OCI-LY7 (cell line): ENCODE data around the gene BST1.

ENCODE experiments used
- EZH2phosphoT487 ChIP-seq: fragments of 200-600 bp; sonication (generic); IDR thresholded peaks from 2 replicates; pipeline ENCODE4 v1.6.1; 2018; ENCODE audit warnings: low read depth, borderline replicate concordance, mild to moderate bottlenecking, mixed run types, antibody characterized with exemption, low read length, moderate library complexity, mixed read lengths
- TF ChIP-seq, protein P1 (sequence below): fragments of 200-600 bp; sonication (generic); conservative IDR thresholded peaks from 2 replicates; pipeline ENCODE4 v1.5.1; 2014; ENCODE audit warnings: mild to moderate bottlenecking, antibody characterized with exemption, low read length, moderate library complexity, mixed read lengths

GRCh38 chr4:15736514-15737050 is 33.7 kb downstream of the BST1 start:
- TF ChIP-seq EZH2phosphoT487, result no peak
- TF ChIP-seq, protein P1, sequence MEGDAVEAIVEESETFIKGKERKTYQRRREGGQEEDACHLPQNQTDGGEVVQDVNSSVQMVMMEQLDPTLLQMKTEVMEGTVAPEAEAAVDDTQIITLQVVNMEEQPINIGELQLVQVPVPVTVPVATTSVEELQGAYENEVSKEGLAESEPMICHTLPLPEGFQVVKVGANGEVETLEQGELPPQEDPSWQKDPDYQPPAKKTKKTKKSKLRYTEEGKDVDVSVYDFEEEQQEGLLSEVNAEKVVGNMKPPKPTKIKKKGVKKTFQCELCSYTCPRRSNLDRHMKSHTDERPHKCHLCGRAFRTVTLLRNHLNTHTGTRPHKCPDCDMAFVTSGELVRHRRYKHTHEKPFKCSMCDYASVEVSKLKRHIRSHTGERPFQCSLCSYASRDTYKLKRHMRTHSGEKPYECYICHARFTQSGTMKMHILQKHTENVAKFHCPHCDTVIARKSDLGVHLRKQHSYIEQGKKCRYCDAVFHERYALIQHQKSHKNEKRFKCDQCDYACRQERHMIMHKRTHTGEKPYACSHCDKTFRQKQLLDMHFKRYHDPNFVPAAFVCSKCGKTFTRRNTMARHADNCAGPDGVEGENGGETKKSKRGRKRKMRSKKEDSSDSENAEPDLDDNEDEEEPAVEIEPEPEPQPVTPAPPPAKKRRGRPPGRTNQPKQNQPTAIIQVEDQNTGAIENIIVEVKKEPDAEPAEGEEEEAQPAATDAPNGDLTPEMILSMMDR, result no peak
